HG03139 (cell line): ENCODE data around the gene DR1.
A peak's percentile ranks its signal among the peaks of the same experiment; 100 is the strongest.
"Not testable (repeated sequence)": the region's sequence is repeated elsewhere in the genome, so short reads cannot be mapped to it uniquely, and the experiment has no call there.

Source experiments
- ATAC-seq: cut with Tn5 transposase; IDR thresholded peaks from one replicate; pipeline ENCODE4 v1.9.1; 2021; ENCODE audit not compliant: unreplicated experiment

The DR1 gene

GRCh38 chr1:93339171-93339697, 6.5 kb upstream of the DR1 start:
- ATAC-seq: no peak

- no peak for ATAC-seq
Measured at GRCh38 chr1:93340090-93340489, 5.6 kb upstream of the DR1 start.

GRCh38 chr1:93344484-93344883, 1.2 kb upstream of the DR1 start:
- no peak for ATAC-seq

- no peak for ATAC-seq
Measured at GRCh38 chr1:93344886-93345632, 648 bp upstream of the DR1 start.

- peak; percentile 18 for ATAC-seq
Measured at GRCh38 chr1:93346421-93346993, 800 bp downstream of the DR1 start.

- no peak for ATAC-seq
Measured at GRCh38 chr1:93347334-93347899, 1.7 kb downstream of the DR1 start.

GRCh38 chr1:93348104-93348728, 2.5 kb downstream of the DR1 start:
- ATAC-seq: no peak

- no peak for ATAC-seq
Measured at GRCh38 chr1:93349231-93350135, 3.8 kb downstream of the DR1 start.

- no peak for ATAC-seq
Measured at GRCh38 chr1:93350322-93350721, 4.6 kb downstream of the DR1 start.

GRCh38 chr1:93350875-93351274, 5.2 kb downstream of the DR1 start:
- ATAC-seq: no peak

- ATAC-seq: not testable (repeated sequence)
Measured at GRCh38 chr1:93351346-93351745, 5.6 kb downstream of the DR1 start.

GRCh38 chr1:93352376-93352775, 6.7 kb downstream of the DR1 start:
- ATAC-seq: no peak

GRCh38 chr1:93353286-93353685, 7.6 kb downstream of the DR1 start:
- ATAC-seq: no peak

- no peak for ATAC-seq
Measured at GRCh38 chr1:93354749-93355148, 9.0 kb downstream of the DR1 start.

- no peak for ATAC-seq
Measured at GRCh38 chr1:93357242-93357641, 11.5 kb downstream of the DR1 start.

- ATAC-seq: no peak
Measured at GRCh38 chr1:93358293-93358692, 12.6 kb downstream of the DR1 start.

- ATAC-seq: no peak
Measured at GRCh38 chr1:93360111-93360510, 14.4 kb downstream of the DR1 start.

- no peak for ATAC-seq
Measured at GRCh38 chr1:93362237-93362636, 16.5 kb downstream of the DR1 start.

- ATAC-seq: no peak
Measured at GRCh38 chr1:93365813-93366212, 20.1 kb downstream of the DR1 start.

- ATAC-seq: no peak
Measured at GRCh38 chr1:93369734-93370133, 24.0 kb downstream of the DR1 start.
